GM18873 (cell line): Measurements from ENCODE around the gene FBLN2.

Source experiments
- ATAC-seq: cut with Tn5 transposase; IDR thresholded peaks from one replicate; pipeline ENCODE4 v1.9.1; 2021; ENCODE audit warnings: mild to moderate bottlenecking, moderate library complexity, moderate number of reproducible peaks; ENCODE audit not compliant: unreplicated experiment, low FRiP score

FBLN2 gene

DNA sequence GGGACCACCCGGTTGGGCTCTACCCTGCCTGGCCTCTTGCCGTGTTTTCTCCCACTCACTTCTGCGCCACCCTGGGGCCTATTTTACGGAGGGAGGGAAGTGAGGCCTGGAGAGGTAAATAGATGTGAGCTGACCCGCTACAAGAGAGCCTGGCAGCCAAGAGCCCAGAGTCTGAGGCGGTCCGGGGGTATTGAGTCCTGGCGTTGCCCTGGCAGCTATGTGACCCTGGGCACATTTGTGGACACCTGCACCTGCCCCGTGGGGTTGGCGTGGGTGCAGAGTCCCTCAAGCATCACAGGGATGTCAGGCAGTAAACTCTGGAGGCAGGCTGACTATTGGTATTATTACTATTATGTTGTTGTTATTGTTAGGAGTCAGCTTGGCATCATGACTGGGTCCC is 85.7 kb downstream of the FBLN2 start:
- no peak for ATAC-seq

DNA sequence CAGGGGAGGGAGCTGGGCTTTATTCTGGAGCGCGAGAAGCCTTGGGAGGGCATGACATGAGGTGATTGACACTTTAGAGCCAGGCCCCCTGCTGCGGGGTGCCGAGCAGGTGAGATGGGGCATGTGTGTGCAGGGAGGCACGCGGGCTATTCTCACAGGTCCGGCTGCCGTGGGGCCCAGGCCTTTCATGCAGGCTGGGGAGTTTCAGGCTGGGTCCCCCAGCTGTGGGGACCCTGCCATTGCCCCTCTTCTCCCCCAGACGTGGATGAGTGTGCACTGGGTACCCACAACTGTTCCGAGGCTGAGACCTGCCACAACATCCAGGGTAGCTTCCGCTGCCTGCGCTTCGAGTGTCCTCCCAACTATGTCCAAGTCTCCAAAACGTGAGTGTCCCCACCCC is 87.3 kb downstream of the FBLN2 start:
- ATAC-seq = no peak

DNA sequence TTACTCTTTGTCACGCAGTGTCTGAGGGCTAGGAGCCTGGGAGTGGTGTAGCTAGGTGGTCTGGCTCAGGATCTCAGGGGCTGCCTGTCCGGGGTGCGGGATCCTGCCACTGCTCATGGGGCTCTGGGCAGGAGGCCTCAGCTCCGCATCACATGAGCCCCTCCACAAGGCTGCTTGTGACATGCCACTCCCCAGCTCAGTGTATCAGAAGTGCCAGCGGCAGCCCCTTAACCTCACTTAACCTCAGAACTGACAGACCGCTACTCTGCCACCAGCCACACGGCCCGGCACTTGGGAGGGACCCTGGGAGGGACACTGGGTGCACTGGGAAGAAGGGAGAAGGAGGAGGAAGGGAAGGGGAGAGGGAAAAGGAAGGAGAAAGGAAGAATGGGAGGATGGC is 87.9 kb downstream of the FBLN2 start:
- no peak for ATAC-seq

DNA sequence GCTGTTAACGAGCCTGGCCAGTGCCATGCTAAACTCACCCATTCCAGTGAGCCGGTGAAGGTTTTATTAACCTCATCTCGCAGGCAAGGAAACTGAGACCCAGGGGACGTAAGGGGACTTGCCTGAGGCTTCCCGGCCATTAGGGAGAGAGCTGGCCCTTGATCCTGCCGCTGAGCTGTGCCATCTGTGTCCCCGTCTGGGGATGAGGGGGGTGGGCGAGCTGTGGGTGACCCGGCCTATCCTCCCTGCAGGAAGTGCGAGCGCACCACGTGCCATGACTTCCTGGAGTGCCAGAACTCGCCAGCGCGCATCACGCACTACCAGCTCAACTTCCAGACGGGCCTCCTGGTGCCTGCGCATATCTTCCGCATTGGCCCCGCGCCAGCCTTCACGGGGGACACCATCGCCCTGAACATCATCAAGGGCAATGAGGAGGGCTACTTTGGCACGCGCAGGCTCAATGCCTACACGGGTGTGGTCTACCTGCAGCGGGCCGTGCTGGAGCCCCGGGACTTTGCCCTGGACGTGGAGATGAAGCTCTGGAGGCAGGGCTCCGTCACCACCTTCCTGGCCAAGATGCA is 88.5 kb downstream of the FBLN2 start:
- ATAC-seq = no peak

DNA sequence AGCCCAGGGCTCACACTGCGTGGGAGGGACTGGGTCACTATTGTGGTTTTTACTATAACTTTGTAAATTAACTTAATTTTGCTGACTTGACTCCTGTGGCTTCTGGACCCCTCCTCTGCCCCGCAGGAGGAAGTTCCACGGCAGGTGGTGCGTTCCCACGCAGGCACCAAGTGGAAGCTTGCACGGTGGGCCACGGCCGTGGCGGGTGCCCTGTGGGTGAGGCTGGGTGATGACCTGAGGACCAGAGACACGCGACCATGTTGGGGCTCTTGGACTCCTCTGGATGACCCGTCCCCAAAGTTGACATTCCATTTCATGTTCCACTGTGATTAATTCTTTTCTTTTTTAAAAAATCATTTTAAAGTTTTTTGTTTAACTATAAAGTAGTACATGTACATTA is 89.0 kb downstream of the FBLN2 start:
- ATAC-seq = no peak

DNA sequence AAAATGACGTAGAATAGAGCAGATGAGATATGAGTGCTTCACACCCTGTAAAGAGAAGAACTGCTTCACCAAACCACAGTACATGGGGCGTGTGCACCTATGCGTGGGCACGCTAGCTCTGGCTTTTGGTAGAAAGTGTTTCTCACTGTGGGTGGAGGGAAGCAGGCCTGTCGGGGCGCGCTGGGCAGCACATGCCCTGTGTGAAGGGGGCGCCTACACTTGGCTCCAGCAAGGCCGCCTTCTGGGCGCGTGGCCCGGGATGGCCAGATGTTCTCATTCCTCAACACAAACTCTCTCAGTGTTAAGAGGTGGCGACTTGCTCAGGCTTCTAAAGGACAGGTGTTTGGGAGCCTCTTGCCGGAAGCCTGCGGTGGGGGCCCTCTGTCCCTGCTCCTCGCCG is 90.0 kb downstream of the FBLN2 start:
- no peak for ATAC-seq

DNA sequence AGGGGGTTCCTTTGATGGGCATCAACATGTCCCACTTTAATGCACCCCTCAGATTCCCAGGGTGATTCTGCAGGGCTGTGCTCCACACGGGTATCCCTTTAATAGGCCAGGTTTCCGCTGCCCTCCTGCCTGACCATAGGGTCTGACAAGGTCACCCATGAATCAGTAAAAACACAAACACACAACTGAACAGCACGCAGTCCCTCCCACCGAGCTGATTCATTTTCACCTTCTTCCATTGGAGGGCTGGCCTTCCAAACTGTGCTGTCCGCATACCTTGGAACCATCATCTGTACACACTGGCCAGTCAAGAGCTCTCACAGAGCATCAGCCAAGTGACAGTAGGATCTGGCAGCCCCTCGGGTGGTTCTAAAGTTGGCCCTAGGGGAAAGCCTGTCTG is 93.7 kb downstream of the FBLN2 start:
- ATAC-seq = no peak

DNA sequence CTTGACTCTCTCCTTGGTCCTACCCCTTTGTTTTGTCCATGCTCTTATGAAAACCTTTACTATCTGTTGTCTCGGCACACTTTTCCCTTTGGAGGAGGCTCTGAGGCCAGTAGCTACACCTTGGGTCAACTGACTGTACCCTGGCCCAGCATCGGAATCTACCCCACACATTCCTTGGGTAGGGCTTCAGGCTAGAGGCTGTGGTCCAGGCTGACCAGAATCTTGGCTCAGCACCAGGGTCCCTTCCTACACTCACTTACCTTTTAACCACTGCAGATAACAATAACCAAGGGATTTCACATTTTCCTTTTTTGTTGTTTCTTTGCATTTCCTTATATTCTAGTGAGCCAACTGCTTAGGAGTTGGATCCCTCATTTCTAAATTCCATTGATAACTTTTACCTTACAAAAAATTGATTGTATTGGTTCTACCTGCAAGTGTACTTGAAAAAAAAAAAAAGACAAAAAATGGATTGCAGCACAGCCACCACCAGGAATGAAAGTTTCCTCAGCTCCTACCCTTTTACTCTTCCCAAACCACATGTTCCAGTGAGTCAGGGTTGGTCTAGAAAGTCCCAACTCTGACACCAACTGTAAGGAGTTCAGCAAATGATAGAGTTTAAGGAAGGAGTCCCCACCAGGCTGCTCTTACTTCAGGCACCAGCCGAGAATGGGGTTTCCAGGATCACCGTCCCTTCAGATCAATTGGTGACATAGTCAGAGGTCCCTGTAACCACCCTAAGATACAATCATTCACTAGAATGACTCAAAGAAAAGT is 95.6 kb downstream of the FBLN2 start:
- ATAC-seq = no peak

DNA sequence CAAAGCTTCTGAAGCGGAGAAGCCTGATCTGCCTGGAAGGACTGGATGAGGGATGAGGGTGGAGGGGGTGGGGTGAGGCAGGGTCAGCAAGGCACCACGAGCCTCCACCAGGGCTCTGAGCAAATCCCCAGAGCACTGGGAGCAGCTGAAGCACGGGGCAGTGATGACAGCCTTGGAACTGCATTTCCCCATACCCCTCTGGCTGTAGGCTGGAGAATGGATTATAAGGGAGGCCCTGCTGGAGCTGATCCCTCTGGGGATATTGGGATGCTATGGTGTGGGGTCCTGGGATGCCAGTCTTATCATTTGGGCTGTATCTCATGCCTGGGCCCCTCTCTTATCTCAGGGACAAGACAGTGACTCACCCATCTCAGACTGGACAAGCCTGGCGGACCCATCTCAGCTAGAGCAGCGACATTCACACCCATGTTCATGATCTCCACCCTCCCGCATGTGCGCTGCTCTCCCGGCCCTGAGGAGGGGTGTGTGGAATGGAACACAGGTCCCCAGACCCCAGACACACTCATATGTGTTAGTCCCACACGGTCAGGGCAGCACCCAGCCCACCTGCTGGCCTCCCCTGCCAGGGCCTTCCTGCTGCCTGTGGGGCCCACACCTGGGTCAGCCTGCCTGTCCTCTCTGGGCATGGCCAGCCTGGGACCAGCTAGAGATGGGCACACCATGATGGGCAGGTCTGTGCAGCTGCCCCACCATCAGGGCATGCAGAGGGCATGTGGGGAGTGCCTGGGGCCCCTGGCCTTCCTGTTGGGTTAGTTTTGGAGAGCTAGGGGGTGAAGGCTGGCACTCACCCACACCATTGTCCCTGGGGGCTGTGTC is 97.1 kb downstream of the FBLN2 start:
- ATAC-seq = no peak

DNA sequence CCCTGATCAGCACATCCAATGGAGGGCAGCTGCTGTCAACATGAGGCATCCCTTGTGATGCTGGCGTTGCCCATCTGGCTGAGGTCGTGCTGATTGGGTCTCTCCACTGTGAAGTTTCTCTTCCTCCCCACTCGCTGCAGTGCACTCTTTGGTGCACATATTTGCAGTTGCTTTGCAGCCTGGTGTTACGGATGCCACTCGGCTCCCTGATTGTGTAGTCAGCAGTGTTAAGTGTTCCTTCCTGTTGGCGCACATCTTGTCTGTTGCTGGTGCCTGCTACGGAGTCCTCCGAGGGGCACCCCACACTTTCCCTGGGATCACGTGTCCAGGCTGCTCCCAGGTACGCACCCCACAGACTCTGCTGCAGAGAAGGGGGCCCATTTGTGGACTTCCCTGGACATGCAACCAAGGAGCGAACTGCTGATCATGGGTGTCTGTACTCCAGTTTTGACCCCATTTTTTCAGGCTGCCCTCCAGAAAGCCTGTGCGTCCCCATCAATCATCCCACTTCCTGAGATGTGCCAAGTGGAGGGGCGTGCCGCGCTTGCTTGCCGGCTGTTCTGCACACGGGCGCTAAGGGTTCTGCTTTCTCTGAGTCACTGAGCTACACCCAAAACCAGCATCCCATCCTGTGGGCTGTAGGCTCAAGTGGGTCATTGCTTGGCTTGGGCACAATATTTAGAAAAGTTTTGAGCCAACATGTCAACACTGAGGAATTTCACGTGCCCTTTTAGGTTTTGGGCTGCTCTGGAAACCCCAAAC is 98.6 kb downstream of the FBLN2 start:
- no peak for ATAC-seq

DNA sequence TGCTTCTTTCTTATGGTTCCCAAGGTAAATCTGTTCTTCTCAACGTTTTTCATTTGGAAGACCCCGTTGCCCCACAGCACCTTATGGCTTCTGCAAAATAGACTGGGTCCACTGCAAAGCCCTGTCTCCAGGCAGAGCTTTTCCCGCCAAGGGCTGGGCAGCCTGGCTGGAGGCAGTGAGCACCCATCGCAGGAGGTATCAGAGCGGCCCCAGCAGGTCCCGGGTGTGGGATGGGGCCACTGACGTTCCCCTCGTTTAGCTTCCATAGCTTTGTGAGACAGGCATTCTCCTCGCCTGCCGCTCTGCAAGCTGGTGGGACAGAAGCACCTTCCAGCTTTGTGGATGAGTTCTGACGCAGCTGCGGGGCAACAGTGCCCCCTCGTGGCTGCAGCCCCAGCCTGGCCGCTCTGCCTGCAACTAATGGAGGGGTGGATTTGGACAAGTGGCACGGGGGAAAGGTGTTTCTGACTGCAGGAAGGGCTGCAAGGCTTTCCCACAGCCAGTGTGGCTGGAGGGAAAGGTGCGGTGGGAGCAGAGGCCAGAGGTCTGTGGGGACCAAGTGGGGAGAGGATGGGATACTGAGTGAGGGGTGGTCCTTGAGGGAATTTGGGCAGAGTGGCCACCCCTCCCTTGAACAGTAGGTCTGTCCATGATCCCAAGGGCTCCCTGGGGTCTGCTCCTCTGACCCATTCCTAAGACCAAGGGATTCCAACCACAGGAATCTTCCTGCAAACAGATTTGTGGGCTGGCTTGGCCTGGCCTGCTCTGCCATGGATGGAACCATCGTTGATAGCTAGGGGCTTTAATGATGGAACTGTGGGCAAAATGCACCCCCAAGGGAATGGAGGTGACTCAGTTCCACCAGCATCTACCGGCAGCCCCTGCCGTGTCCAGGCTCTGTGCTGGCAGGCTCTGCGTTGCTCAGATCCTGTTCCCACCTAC is 99.4 kb downstream of the FBLN2 start:
- ATAC-seq = no peak

DNA sequence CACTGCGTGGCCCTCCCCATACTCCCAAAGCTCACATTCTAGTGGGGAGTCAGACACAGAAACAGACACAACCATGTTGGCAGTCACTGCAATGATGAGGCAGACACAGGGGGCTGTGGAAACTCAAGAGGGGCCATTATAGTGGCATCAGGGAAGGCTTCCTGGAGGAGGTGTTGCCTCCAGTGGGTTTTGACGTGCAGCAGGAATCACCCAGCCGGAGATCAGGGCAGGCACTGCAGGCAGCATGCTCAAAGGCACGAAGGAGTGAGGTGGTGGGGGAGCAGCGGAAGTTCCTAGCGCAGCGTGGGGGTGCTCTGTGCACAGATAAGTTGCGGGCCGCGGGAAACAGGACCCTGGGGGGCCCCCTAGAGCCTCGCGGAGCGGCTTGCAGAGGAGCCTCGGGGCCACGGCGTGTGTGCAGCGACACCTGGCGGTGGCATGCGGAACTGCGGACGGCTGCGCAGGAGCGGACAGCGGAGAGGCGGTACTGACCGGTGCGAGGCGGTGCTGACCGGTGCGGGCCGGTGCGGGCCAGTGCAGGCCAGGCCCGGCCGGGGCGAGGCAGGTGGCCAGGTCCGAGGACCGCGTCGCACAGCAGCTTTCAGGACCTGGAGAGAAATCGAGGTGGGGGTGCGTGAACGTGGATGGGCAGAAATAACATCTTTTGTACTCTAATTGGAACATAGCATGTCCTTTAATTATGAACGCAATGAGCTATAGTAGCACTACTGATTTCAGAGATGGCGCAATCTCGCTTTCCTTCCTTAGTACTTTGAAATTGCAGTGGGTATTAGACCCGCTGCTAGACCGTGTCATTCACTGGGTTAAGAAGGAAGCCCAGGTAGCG is 101.5 kb downstream of the FBLN2 start:
- no peak for ATAC-seq

DNA sequence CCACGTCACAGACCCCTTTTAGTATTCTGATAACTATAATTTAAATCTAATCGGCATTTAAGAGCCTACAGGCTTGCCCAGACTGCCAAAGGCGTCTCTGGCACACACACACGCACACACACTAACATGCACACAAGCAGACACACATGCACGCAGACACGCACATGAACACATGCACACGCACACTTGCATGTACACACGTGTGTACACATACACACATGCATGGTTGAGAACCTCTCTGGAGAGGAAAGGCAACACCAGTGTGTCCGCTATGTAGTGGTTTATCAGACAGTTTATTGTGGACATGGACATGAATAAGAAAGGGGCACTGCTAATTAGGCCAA is 102.1 kb downstream of the FBLN2 start:
- ATAC-seq = no peak

DNA sequence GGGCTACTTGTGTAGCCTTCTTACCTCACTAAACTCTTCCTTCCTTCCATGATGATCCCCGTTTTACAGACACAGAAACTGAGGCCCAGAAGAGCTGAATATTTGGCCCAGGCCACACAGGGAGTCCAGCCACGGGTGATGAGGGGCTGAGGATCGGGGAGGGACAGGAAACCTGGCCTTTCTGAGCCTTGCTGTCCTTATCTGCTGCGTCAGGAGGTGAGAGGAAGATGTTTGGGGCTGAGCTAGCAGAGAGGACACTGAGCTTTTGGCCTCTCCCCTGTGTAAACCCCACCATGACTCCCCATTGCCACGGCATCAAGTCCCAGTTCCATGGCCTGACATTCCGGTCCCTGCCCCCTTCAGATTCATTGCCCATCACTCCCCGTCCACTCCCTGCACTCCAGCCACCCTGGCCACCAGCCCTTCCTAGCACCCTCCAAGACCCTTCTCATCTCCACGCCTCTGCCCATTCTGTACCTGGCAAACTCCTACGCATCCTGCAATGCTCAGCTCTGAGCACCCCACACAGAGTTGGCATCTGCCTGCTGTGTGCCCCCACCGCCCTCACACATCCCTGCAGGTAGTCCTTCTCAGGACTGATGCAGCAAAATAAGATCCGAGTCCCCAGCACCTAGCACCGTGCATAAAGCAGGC is 103.0 kb downstream of the FBLN2 start:
- no peak for ATAC-seq

DNA sequence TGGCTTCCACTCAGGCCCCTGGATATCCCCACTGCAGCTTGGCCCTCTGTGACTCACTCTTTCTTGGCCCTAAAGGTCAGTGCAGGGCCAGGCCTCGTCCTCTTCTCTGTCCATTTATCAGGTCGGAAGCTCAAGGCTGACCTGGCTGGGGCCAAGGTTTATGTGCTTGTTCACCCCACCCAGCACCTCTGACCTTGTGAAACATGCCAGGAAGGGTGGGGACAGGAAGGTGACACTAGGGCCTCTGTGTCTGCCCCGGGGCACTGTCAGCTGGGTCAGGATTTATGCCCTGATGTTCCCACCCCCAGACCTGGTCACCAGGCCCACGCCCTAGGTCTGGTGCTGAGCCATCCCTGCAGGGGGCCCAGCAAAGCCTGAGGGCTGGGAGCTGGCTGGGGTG is 103.8 kb downstream of the FBLN2 start:
- no peak for ATAC-seq

DNA sequence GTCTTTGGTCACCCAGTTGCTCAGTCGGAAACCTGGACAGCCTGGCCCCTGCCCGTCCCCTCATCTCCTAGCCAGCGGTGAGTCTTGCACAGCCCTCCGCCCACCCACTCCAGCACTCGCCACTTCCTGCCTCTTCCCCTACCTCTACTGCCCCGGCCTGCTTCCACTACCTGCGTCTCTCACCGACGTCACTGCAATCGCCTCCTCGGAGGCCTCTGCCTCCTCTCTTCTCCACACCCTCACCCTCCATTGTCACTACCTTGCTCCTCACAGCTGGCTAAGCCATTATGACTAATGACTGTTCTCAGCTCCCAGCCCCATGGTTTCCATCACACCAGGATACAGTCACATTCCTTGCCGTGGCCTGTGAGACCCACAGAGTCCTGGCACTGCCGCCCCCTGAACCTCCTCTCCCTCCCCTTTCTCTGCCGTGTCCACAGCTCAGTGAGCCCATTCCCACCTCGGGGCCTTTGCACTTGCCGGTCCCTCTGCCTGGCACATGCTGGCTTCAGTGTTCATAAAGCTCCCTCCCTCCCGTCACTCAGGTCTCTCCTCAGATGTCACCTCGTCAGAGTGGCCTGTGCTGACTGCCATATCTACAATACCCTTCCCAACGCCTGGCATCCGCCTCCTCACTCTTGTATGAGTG is 104.8 kb downstream of the FBLN2 start:
- no peak for ATAC-seq

DNA sequence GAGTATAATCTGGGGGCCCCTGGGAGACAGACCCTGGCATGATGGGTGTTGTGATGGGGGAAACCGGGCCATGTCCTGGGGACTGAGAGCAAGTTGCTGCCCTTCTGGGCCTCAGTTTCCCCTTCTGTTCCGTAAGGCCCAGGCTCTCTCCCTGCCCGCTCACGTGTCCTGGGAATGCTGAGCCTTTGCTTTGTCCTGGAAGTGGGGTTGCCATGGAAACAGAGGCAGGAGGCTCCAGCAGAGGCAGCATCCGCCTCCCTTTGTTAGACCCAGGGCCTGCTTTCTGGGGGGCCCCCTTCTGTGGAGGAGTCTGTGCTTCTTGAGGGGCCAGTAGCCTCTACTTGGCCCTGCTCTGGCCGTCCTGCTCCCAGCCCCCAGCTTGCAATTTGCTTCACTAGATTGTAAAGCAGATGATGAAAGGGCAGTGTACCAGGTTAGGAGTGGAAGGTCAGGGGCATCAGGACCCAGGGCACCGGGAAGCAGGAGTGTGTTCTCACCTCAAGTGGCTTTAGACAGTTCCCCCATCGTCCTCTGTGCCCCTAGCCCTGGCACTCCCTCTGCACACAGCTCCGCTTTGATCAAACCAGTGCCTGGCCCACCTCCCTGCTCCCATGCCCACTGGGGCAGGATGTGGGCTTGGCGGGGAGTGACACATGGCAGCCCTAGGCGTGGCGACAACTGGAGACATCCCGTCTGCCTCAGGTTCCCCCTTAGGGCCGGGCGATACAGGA is 105.6 kb downstream of the FBLN2 start:
- no peak for ATAC-seq
